ENCODE data around the gene ZFYVE27. TPM values are rescaled to one million over a fixed set of nuclear protein-coding genes. Genes with fewer than 3 reads are reported as not detected.
A peak's percentile ranks its signal among the peaks of the same experiment; 100 is the strongest.

The ZFYVE27 gene
- total RNA-seq, 1 donor from 2014 or later: 29.4 TPM

DNA sequence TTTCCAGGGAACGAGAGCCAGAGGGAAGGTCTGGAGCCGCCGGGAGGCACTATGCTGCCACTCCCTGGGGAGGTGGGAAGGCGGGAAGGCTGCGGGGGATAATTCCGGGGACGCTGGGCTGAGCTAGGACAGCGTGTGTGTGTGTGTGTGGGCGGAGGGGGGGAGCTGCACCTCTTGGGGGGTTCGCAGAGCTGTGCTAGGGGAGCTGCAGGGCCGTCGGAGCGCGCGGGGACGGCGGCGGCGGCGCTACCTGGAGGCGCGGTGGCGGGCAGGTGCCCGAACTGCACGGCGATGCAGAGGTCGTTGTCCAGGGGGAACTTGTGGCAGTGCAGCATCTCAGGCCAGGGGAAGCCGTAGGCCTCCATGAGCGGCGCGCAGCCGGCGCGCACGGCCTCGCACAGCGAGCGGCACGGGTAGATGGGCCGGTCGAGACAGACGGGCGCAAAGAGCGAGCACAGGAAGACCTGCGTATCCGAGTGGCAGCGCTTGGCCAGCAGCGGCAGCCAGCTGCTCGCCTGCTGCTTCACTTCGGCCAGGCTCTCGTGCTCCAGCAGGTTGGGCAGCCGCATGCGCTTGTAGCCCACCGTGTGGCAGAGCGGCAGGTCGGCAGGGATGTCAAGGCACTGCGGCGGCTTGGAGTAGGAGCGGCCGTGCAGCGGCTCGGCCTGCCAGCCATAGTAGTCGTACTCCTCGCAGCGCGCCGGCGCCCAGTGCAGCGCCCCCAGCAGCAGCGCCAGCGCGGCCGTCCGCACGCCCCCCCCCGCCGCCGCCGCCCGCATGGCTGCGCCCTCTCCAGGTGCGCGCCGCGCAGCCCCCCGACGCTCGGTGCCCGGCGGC is 34.3 kb downstream of the ZFYVE27 start:
- H3K9me3 ChIP-seq: no peaks in the 10 kb centered on the region
- intact Hi-C loops (cut with DNase I): no loop called here
- TF ChIP-seq, protein P1, sequence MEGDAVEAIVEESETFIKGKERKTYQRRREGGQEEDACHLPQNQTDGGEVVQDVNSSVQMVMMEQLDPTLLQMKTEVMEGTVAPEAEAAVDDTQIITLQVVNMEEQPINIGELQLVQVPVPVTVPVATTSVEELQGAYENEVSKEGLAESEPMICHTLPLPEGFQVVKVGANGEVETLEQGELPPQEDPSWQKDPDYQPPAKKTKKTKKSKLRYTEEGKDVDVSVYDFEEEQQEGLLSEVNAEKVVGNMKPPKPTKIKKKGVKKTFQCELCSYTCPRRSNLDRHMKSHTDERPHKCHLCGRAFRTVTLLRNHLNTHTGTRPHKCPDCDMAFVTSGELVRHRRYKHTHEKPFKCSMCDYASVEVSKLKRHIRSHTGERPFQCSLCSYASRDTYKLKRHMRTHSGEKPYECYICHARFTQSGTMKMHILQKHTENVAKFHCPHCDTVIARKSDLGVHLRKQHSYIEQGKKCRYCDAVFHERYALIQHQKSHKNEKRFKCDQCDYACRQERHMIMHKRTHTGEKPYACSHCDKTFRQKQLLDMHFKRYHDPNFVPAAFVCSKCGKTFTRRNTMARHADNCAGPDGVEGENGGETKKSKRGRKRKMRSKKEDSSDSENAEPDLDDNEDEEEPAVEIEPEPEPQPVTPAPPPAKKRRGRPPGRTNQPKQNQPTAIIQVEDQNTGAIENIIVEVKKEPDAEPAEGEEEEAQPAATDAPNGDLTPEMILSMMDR (IDR thresholded peaks at IDR 0.05): no peak
- no peaks in the 10 kb centered on the region for H3K36me3 ChIP-seq
- DNase-seq (no peak), ATAC-seq (peak; percentile 17)
- H3K4me1 ChIP-seq: no peaks in the 10 kb centered on the region
- peaks cover 30% of the 10 kb centered on the region for H3K27me3 ChIP-seq
- H3K27ac ChIP-seq: no peak overlapping the region
- H3K4me3 ChIP-seq: peak overlapping the region; percentile 10

DNA sequence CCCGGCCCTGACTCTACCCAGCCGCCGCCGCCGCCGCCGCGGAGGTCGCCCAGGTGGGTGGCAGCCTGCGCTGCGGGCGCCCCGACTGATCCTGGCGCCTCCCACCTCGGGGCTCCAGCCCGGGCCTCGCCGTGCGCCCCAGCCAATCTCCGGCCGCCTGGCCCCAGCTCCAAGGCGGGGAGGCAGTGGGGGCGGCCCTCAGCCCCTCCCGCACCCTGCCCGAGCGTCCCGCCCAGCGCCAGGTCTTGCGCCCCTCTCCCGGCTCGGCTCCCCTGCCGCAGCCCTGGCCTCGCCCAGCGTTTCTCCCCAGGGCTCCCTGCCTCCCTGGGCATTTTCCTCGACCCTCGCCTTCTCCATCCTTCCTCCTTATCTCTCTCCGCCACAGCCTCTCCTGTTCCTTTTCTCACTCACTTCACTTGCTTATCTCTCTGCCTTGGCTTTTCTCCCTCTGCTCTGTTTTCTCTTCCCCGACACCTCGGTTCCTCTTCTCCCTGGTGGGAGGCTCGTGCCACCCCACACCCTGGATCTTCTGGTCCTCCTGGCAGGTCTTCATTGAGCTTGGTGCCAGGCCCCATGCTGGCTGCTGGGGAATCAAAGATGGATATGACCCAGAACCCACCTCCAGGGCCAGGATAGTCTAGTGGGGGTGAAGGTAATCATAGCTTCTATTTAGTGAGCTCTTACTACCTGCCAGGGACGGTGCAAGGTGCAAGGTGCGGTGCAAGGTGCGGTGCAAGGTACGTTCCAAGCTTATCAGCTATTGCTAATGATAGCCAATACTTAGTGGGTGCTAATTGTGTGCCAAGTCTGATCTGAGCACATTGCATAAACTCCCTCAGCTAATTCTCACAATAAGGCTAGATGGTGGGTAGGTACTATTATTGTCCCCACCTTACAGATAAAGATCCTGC is 35.2 kb downstream of the ZFYVE27 start, which contains the start of gene SFRP5:
TSS of gene SFRP5 (minus strand) at position 87 of the 911 bp plus-strand sequence. CDS start 166 bp downstream, outside the sequence.
- DNase-seq: no peak

DNA sequence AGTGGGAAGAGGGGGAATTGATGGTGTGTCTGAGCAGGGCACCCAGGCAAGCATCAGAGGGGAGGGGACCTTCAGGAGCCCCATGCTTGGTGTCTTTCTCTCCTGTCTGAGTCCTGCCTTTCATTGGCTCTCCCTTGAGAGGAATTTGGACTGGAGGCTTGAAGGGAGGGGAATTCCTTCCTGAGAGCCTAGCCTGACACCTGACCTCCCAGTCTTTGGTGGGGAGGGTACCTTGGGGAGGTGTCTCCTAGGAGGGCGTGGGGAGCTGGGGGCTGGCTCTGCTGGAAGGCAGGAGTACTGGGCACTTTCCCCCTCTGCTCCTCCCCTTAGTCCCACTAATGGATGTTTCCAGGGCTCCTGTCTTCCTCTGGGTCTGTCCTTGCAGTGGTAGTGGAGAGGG is 36.2 kb downstream of the ZFYVE27 start:
- Histone ChIP-seq H3K4me3 (no peak overlapping the region), H3K36me3 (no peaks in the 10 kb centered on the region), H3K4me1 (no peaks in the 10 kb centered on the region), H3K27me3 (peaks cover 30% of the 10 kb centered on the region), H3K9me3 (no peaks in the 10 kb centered on the region), H3K27ac (no peak overlapping the region)
- TF ChIP-seq, protein P1 (IDR thresholded peaks at IDR 0.05): no peak
- intact Hi-C loops (cut with DNase I): no loop called here
- DNase-seq (no peak), ATAC-seq (no peak)

More for the DNA sequence above, 35.2 kb downstream of the ZFYVE27 start, which contains the start of gene SFRP5:
- H3K4me3 ChIP-seq: peak within 1 kb of the TSS; percentile 10
- peaks cover 30% of the 10 kb centered on the region for H3K27me3 ChIP-seq
- peak; percentile 12 for ATAC-seq
- H3K27ac ChIP-seq: no peak within 1 kb of the TSS
- no peaks in the 10 kb centered on the region for H3K9me3 ChIP-seq
- no peaks in the 10 kb centered on the region for H3K4me1 ChIP-seq
- H3K36me3 ChIP-seq: no peaks in the 10 kb centered on the region
- intact Hi-C loops (cut with DNase I): no loop called here
- TF ChIP-seq, protein P1 (IDR thresholded peaks at IDR 0.05): no peak

DNA sequence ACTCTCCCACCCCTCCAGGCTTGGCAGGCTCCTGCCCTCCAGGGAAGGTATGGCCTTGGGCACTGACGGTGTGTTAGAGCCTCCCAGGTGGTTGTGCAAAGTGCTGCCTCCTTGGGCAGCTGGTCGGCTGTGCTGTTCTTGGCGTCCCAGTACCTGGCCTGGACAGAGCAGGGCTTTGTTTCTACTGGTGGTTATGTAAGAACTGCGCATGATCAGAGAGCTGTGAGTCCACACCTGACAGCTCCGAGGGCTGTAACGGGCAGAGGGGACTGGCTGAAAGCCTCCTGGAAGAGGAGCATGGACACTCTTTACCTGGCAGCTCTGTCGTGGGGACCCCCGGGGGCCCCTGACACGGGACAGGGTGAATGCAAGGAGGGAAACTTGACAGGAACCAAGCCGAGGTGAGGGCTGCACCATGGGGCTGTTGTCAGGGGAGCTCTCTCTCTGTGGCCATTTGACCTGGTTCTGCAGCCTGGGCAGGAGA is 37.9 kb downstream of the ZFYVE27 start:
- Histone ChIP-seq H3K36me3 (no peaks in the 10 kb centered on the region), H3K4me3 (no peak overlapping the region), H3K27ac (no peak overlapping the region), H3K9me3 (no peaks in the 10 kb centered on the region), H3K4me1 (no peaks in the 10 kb centered on the region), H3K27me3 (peaks cover 30% of the 10 kb centered on the region)
- intact Hi-C loops (cut with DNase I): no loop called here
- TF ChIP-seq, protein P1 (IDR thresholded peaks at IDR 0.05): no peak
- no peak for DNase-seq
- peak; percentile 70 for ATAC-seq

DNA sequence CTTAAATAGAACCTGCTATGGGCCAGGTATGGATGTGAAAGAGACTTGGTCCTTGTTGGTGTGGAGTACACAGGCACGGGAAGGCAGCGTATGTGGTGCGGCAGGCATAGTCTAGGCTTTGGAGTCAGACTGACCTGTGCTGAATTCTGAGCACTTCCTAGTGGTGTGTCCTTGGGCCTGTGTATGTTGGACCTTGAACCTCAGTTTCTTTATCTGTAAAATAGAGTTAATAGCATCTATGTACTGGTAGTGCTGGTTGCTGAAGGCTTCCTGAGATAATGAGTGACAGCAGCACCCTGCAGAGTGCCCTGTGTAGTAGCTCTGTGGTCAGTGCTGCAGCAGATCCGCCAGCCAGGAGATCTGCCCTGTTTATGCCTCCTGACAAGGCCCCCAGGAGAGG is 40.2 kb downstream of the ZFYVE27 start:
- peaks cover 12% of the 10 kb centered on the region for H3K27me3 ChIP-seq
- no peak for DNase-seq
- H3K36me3 ChIP-seq: no peaks in the 10 kb centered on the region
- H3K4me3 ChIP-seq: no peak overlapping the region
- peaks cover 16% of the 10 kb centered on the region for H3K4me1 ChIP-seq
- TF ChIP-seq, protein P1 (IDR thresholded peaks at IDR 0.05): no peak
- H3K9me3 ChIP-seq: no peaks in the 10 kb centered on the region
- no peak for ATAC-seq
- intact Hi-C loops (cut with DNase I): no loop called here
- no peak overlapping the region for H3K27ac ChIP-seq

Measured in upper lobe of right lung (tissue), 1 donor.